Measurements from ENCODE around the gene NME7. TPM values are rescaled to one million over a fixed set of nuclear protein-coding genes. Genes with fewer than 3 reads are reported as not detected.
"Not testable (repeated sequence)": the region's sequence is repeated elsewhere in the genome, so short reads cannot be mapped to it uniquely, and the experiment has no call there.

NME7 gene
- total and polyA plus RNA-seq, 3 experiments from 2014 or later: 21.7 to 28.3 (median 25.3) TPM

GRCh38 chr1:169361281-169361680 is 6.3 kb downstream of the NME7 start:
- Histone ChIP-seq H3K4me1 (ENCODE audit: insufficient read depth, low read length) (no peaks in the 10 kb centered on the region), H3K27me3 (ENCODE audit: insufficient read depth, low read length, poor library complexity, severe bottlenecking) (no peaks in the 10 kb centered on the region), H3K4me3 (ENCODE audit: low read length) (no peak overlapping the region), H3K36me3 (ENCODE audit: insufficient read depth, low read length) (no peaks in the 10 kb centered on the region), H3K27ac (ENCODE audit: low read depth, low read length) (no peak overlapping the region), H3K9me3 (ENCODE audit: low read length) (no peaks in the 10 kb centered on the region)
- H3K4me1 Mint-ChIP-seq: peaks cover 21 to 35% (median 24%) of the 10 kb centered on the region in 3 donors
- DNase-seq: no peak
- ChIA-PET POLR2A (interaction anchor here (0.6 kb wide), 1 partner anchor 13 kb away, joined by 9 read pairs; no protein-coding TSS in a partner anchor), CTCF (interaction anchor here (1.0 to 1.5 kb wide), 2 partner anchors 13 to 1014 kb away, joined by 3 read pairs; no protein-coding TSS in a partner anchor)
- peaks cover 0 to 3% (median 0%) of the 10 kb centered on the region in 5 donors for H3K9me3 Mint-ChIP-seq
- H3K27me3 Mint-ChIP-seq: no peaks in the 10 kb centered on the region
- H3K27ac Mint-ChIP-seq: no peak overlapping the region
- peaks cover 0 to 4% (median 2%) of the 10 kb centered on the region in 3 donors for H3K36me3 Mint-ChIP-seq
- no peak overlapping the region for H3K4me3 Mint-ChIP-seq

GRCh38 chr1:169360415-169360814 is 7.2 kb downstream of the NME7 start:
- Mint-ChIP-seq H3K36me3 (peaks cover 0 to 4% (median 2%) of the 10 kb centered on the region in 3 donors), H3K4me3 (no peak overlapping the region), H3K27me3 (no peaks in the 10 kb centered on the region), H3K27ac (no peak overlapping the region), H3K9me3 (peaks cover 0 to 3% (median 0%) of the 10 kb centered on the region in 5 donors), H3K4me1 (peaks cover 21 to 35% (median 24%) of the 10 kb centered on the region in 3 donors)
- Histone ChIP-seq H3K36me3 (ENCODE audit: insufficient read depth, low read length) (no peaks in the 10 kb centered on the region), H3K27me3 (ENCODE audit: insufficient read depth, low read length, poor library complexity, severe bottlenecking) (no peaks in the 10 kb centered on the region), H3K9me3 (ENCODE audit: low read length) (no peaks in the 10 kb centered on the region), H3K4me1 (ENCODE audit: insufficient read depth, low read length) (no peaks in the 10 kb centered on the region), H3K27ac (ENCODE audit: low read depth, low read length) (no peak overlapping the region), H3K4me3 (ENCODE audit: low read length) (no peak overlapping the region)
- DNase-seq: no peak
- CTCF ChIA-PET: no interaction called here
- POLR2A ChIA-PET: no interaction called here

- Histone ChIP-seq H3K4me3 (ENCODE audit: low read length) (no peak overlapping the region), H3K36me3 (ENCODE audit: insufficient read depth, low read length) (no peaks in the 10 kb centered on the region), H3K27me3 (ENCODE audit: insufficient read depth, low read length, poor library complexity, severe bottlenecking) (no peaks in the 10 kb centered on the region), H3K4me1 (ENCODE audit: insufficient read depth, low read length) (no peaks in the 10 kb centered on the region), H3K9me3 (ENCODE audit: low read length) (no peaks in the 10 kb centered on the region), H3K27ac (ENCODE audit: low read depth, low read length) (no peak overlapping the region)
- Mint-ChIP-seq H3K4me3 (no peak overlapping the region), H3K27me3 (no peaks in the 10 kb centered on the region), H3K9me3 (no peaks in the 10 kb centered on the region), H3K27ac (no peak overlapping the region), H3K4me1 (peaks cover 1 to 18% (median 8%) of the 10 kb centered on the region in 3 donors), H3K36me3 (peaks cover 0 to 7% (median 0%) of the 10 kb centered on the region in 3 donors)
- POLR2A ChIA-PET: interaction anchor here (0.6 kb wide), 2 partner anchors 1000 to 1263 kb away, joined by 4 read pairs; no protein-coding TSS in a partner anchor
- DNase-seq: peak in 4 of 5 donors; percentile 6 to 50 (median 42)
- CTCF ChIA-PET: interaction anchor here (0.7 to 5.4 kb wide), 21 partner anchors 8 to 1113 kb away, joined by 3 to 65 read pairs (median 4); partner anchors contain the start of genes BLZF1 and NME7
These were observed 19.1 kb downstream of the NME7 start for GRCh38 chr1:169348383-169349036.

- no peaks in the 10 kb centered on the region for H3K4me1 ChIP-seq (ENCODE audit: insufficient read depth, low read length)
- Mint-ChIP-seq H3K27ac (no peak overlapping the region), H3K9me3 (no peaks in the 10 kb centered on the region), H3K4me1 (peaks cover 1 to 18% (median 8%) of the 10 kb centered on the region in 3 donors), H3K4me3 (no peak overlapping the region), H3K27me3 (no peaks in the 10 kb centered on the region), H3K36me3 (peaks cover 0 to 7% (median 0%) of the 10 kb centered on the region in 3 donors)
- H3K36me3 ChIP-seq (ENCODE audit: insufficient read depth, low read length): no peaks in the 10 kb centered on the region
- H3K27me3 ChIP-seq (ENCODE audit: insufficient read depth, low read length, poor library complexity, severe bottlenecking): no peaks in the 10 kb centered on the region
- H3K27ac ChIP-seq (ENCODE audit: low read depth, low read length): no peak overlapping the region
- ChIA-PET POLR2A (interaction anchor here (0.6 to 1.7 kb wide), 3 partner anchors 999 to 1263 kb away, joined by 4 read pairs; no protein-coding TSS in a partner anchor), CTCF (interaction anchor here (0.7 to 5.4 kb wide), 21 partner anchors 9 to 1112 kb away, joined by 3 to 65 read pairs (median 4); partner anchors contain the start of genes BLZF1 and NME7)
- DNase-seq: no peak
- no peaks in the 10 kb centered on the region for H3K9me3 ChIP-seq (ENCODE audit: low read length)
- no peak overlapping the region for H3K4me3 ChIP-seq (ENCODE audit: low read length)
These were observed 19.8 kb downstream of the NME7 start for GRCh38 chr1:169347688-169348382.

- no peak for DNase-seq
- no peaks in the 10 kb centered on the region for H3K27me3 ChIP-seq (ENCODE audit: insufficient read depth, low read length, poor library complexity, severe bottlenecking)
- Mint-ChIP-seq H3K4me1 (peaks cover under 1 to 5% (median 1%) of the 10 kb centered on the region in 3 donors), H3K9me3 (no peaks in the 10 kb centered on the region), H3K4me3 (no peak overlapping the region), H3K27me3 (no peaks in the 10 kb centered on the region), H3K27ac (peak overlapping the region in 1 of 8 donors; percentile 15), H3K36me3 (peaks cover 0 to 7% (median 0%) of the 10 kb centered on the region in 3 donors)
- H3K9me3 ChIP-seq (ENCODE audit: low read length): no peaks in the 10 kb centered on the region
- ChIA-PET POLR2A (interaction anchor here (1.7 kb wide), 1 partner anchor 1003 kb away, joined by 4 read pairs; no protein-coding TSS in a partner anchor), CTCF (interaction anchor here (3.2 to 5.4 kb wide), 2 partner anchors 906 to 1002 kb away, joined by 20 to 65 read pairs; no protein-coding TSS in a partner anchor)
- H3K27ac ChIP-seq (ENCODE audit: low read depth, low read length): no peak overlapping the region
- H3K36me3 ChIP-seq (ENCODE audit: insufficient read depth, low read length): no peaks in the 10 kb centered on the region
- H3K4me3 ChIP-seq (ENCODE audit: low read length): no peak overlapping the region
- H3K4me1 ChIP-seq (ENCODE audit: insufficient read depth, low read length): no peaks in the 10 kb centered on the region
These were observed 21.5 kb downstream of the NME7 start for GRCh38 chr1:169346036-169346589.

- Histone ChIP-seq H3K4me1 (ENCODE audit: insufficient read depth, low read length) (no peaks in the 10 kb centered on the region), H3K9me3 (ENCODE audit: low read length) (no peaks in the 10 kb centered on the region), H3K27me3 (ENCODE audit: insufficient read depth, low read length, poor library complexity, severe bottlenecking) (no peaks in the 10 kb centered on the region), H3K27ac (ENCODE audit: low read depth, low read length) (no peak overlapping the region), H3K36me3 (ENCODE audit: insufficient read depth, low read length) (no peaks in the 10 kb centered on the region), H3K4me3 (ENCODE audit: low read length) (no peak overlapping the region)
- ChIA-PET CTCF (interaction anchor here (1.5 kb wide), 1 partner anchor 1003 kb away, joined by 3 read pairs; no protein-coding TSS in a partner anchor), POLR2A (no interaction called here)
- Mint-ChIP-seq H3K36me3 (peaks cover 0 to 7% (median 3%) of the 10 kb centered on the region in 3 donors), H3K9me3 (no peaks in the 10 kb centered on the region), H3K4me1 (peaks cover 0 to 7% (median 1%) of the 10 kb centered on the region in 3 donors), H3K4me3 (no peak overlapping the region), H3K27me3 (no peaks in the 10 kb centered on the region), H3K27ac (no peak overlapping the region)
- DNase-seq: no peak
These were observed 22.1 kb downstream of the NME7 start for GRCh38 chr1:169345511-169345910.

GRCh38 chr1:169342096-169342495 is 25.5 kb downstream of the NME7 start:
- DNase-seq; POLR2A ChIA-PET; H3K27me3 Mint-ChIP-seq; H3K4me3 Mint-ChIP-seq; H3K36me3 ChIP-seq (ENCODE audit: insufficient read depth, low read length); H3K9me3 Mint-ChIP-seq; H3K27me3 ChIP-seq (ENCODE audit: insufficient read depth, low read length, poor library complexity, severe bottlenecking); H3K4me3 ChIP-seq (ENCODE audit: low read length); H3K4me1 ChIP-seq (ENCODE audit: insufficient read depth, low read length); H3K36me3 Mint-ChIP-seq; H3K9me3 ChIP-seq (ENCODE audit: low read length); H3K27ac ChIP-seq (ENCODE audit: low read depth, low read length): not testable (repeated sequence)
- Mint-ChIP-seq H3K27ac (peak overlapping the region in 1 of 8 donors; percentile 61), H3K4me1 (peaks cover 5 to 19% (median 14%) of the 10 kb centered on the region in 3 donors)
- CTCF ChIA-PET: interaction anchor here (1.5 kb wide), 1 partner anchor 1107 kb away, joined by 3 read pairs; no protein-coding TSS in a partner anchor

Data from CD8-positive, alpha-beta memory T cell (primary cell).